Heart left ventricle (tissue), 16 donors: ENCODE data around the gene SLC10A1. TPM values are rescaled to one million over a fixed set of nuclear protein-coding genes. Genes with fewer than 3 reads are reported as not detected.
A peak's percentile ranks its signal among the peaks of the same experiment; 100 is the strongest.

Experiments
- ATAC-seq, 4 donors: fragments of 200-7000 bp; cut with Tn5 transposase; one replicate each; pipeline ENCODE4 v1.9.1; 2020 to 2022; ENCODE audit warnings: moderate library complexity in 4 of 4, mild to moderate bottlenecking in 3 of 4, moderate number of reproducible peaks in 1 of 4
- DNase-seq, 5 donors: peaks; one replicate each; pipeline ENCODE4 v3.0.0-alpha.2; 2020
- H3K27ac ChIP-seq, 12 donors: fragments of 200-600 bp; sonication (generic) in 4 of 12; one replicate each; pipeline versions ENCODE4 v1.5.0 to v1.8.0; 2016 to 2022; ENCODE audit warnings: mild to moderate bottlenecking in 2 of 12
- H3K27me3 ChIP-seq, 9 donors: fragments of 200-600 bp; sonication (generic) in 2 of 9; one replicate each; pipeline versions ENCODE4 v1.5.1 to v1.8.0; 2016 to 2022; ENCODE audit warnings: mild to moderate bottlenecking in 3 of 9
- H3K36me3 ChIP-seq, 9 donors: fragments of 200-600 bp; sonication (generic) in 2 of 9; one replicate each; pipeline versions ENCODE4 v1.5.0 to v1.8.0; 2018 to 2022; ENCODE audit warnings: mild to moderate bottlenecking in 2 of 9
- H3K4me1 ChIP-seq, 12 donors: fragments of 200-600 bp; sonication (generic) in 4 of 12; one replicate each; pipeline versions ENCODE4 v1.5.0 to v1.8.0; 2016 to 2022; ENCODE audit warnings: mild to moderate bottlenecking in 3 of 12
- H3K4me3 ChIP-seq, 12 donors: fragments of 200-600 bp; sonication (generic) in 4 of 12; one replicate each; pipeline versions ENCODE4 v1.5.0 to v1.8.0; 2017 to 2022; ENCODE audit warnings: mild to moderate bottlenecking in 9 of 12, moderate library complexity in 4 of 12
- H3K9me3 ChIP-seq, 12 donors: fragments of 200-600 bp; sonication (generic) in 4 of 12; one replicate each; pipeline versions ENCODE4 v1.5.0 to v1.8.0; 2016 to 2022; ENCODE audit warnings: mild to moderate bottlenecking in 1 of 12
- POLR2A ChIP-seq, 2 donors: fragments of 450-650 bp; IDR thresholded peaks; one replicate each; pipeline ENCODE4 v1.6.1; 2017; ENCODE audit warnings: antibody characterized with exemption in 2 of 2, mild to moderate bottlenecking in 2 of 2, moderate library complexity in 2 of 2
- WGBS, 4 donors: extraction: QIAGEN DNeasy Blood & Tissue Kit in 2 of 4; methylation state at CpG; one replicate each; pipeline versions ENCODE4 v1.1.5 to v1.1.7; 2013 to 2018; 5-methylcytosine and 5-hydroxymethylcytosine counted together
- intact Hi-C, 10 donors: fragments of 100-400 bp; cut with DNase I; formaldehyde crosslinking; loops; one replicate each; pipeline versions ENCODE4 v1.11.1 to v1.14.2; 2022
- polyA plus RNA-seq, 2 donors: library from polyadenylated mRNA; stranded (reverse); fragments of 200-250 nt; gene quantifications; one replicate each; pipeline ENCODE4 v1.2.3, GENCODE V29; 2013
- total RNA-seq, 9 donors: library from RNA; depleted of rRNA in 2 of 9; stranded (reverse); fragments of >200 nt in 2 of 9; fragmentation: NEBNext Ultra II Directional in 3 of 9; extraction: Animal tissue kit (Norgen Biotek cat#: 25700) in 3 of 9; gene quantifications; one replicate each; pipeline versions ENCODE4 v1.1.0 to v1.2.4, GENCODE V29; 2016 to 2023
- TF ChIP-seq, protein P1 (sequence below), 12 donors: fragments of 200-600 bp; sonication (generic) in 4 of 12; IDR thresholded peaks; one replicate each; pipeline versions ENCODE4 v1.5.0 to v1.8.0; 2018 to 2022; ENCODE audit warnings: antibody characterized with exemption in 12 of 12, mild to moderate bottlenecking in 5 of 12
- donor health status: ischemic (EF 13 %, LVEDD 7.1; RV severe dilation, severe dysfunction).
- donor health status: healthy with polysubstance abuse.
- donor health status: DM: no; HTN: yes; CAD: no.
- donor health status: DM: no; HTN: no; CAD: no.
- donor health status: ischemic (EF 25% LVEDD 6.9; RV normal size, moderate dysfunction).
- donor health status: ischemic (EF 25% LVEDD 5.7; RV mildly dilated, moderate dysfunction).
- donor health status: healthy.
- donor health status: DM: yes; HTN: yes; CAD: no.
- donor health status: ischemic (EF 35%, LVEDD 5.7; RV mildly dilated, moderate dysfunction).
- donor health status: nonischemic (EF 11% LVEDD 7.7; RV severe dilation, severe dysfunction).
- donor health status: DM: yes; HTN: yes; CAD: no.
- donor health status: PGD.
- donor health status: ischemic (EF 29% LVEDD 5.4; RV normal size, mild dysfunction).
- donor health status: nonischemic (EF 23%, LVEDD 6.1; RV moderate dilation, normal function).

Gene SLC10A1
- total and polyA plus RNA-seq, 11 donors: not detected

DNA sequence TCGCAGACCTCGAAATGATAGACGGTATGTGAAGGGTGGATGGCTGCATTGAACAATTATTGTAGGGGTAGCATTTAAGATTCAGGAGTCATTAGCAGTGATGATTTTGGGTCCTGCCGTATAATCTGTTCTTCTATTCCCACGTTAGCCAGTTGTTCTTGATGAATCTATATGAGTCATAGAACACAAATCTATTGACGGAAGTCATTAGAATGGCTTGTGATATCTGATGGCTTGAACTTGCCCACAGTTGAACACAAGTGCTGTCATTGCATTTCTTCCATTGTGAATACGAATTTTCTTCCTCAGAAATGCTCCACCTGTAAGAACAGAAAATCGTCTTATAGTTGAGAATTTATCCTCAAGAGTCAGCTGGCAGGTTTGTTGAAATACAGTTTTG, 28.2 kb downstream of the SLC10A1 start:
- Histone ChIP-seq H3K9me3 (no peaks in the 10 kb centered on the region), H3K27me3 (no peaks in the 10 kb centered on the region), H3K36me3 (peaks cover 2 to 60% (median 60%) of the 10 kb centered on the region in 9 donors), H3K4me3 (peak overlapping the region in 10 of 12 donors; percentile 85 to 99 (median 96)), H3K4me1 (peaks cover 0 to 54% (median 39%) of the 10 kb centered on the region in 12 donors), H3K27ac (peak overlapping the region in 3 of 12 donors; percentile 99 to 100 (median 100))
- no peak for TF ChIP-seq POLR2A (IDR thresholded peaks at IDR 0.05)
- TF ChIP-seq, protein P1, sequence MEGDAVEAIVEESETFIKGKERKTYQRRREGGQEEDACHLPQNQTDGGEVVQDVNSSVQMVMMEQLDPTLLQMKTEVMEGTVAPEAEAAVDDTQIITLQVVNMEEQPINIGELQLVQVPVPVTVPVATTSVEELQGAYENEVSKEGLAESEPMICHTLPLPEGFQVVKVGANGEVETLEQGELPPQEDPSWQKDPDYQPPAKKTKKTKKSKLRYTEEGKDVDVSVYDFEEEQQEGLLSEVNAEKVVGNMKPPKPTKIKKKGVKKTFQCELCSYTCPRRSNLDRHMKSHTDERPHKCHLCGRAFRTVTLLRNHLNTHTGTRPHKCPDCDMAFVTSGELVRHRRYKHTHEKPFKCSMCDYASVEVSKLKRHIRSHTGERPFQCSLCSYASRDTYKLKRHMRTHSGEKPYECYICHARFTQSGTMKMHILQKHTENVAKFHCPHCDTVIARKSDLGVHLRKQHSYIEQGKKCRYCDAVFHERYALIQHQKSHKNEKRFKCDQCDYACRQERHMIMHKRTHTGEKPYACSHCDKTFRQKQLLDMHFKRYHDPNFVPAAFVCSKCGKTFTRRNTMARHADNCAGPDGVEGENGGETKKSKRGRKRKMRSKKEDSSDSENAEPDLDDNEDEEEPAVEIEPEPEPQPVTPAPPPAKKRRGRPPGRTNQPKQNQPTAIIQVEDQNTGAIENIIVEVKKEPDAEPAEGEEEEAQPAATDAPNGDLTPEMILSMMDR (IDR thresholded peaks at IDR 0.05): no peak
- ATAC-seq (no peak), DNase-seq (no peak)
- WGBS, 4 donors: 71 to 76% (median 74%) methylated on average over 8 of the region's 8 CpGs
- intact Hi-C loops: no loop called here

DNA sequence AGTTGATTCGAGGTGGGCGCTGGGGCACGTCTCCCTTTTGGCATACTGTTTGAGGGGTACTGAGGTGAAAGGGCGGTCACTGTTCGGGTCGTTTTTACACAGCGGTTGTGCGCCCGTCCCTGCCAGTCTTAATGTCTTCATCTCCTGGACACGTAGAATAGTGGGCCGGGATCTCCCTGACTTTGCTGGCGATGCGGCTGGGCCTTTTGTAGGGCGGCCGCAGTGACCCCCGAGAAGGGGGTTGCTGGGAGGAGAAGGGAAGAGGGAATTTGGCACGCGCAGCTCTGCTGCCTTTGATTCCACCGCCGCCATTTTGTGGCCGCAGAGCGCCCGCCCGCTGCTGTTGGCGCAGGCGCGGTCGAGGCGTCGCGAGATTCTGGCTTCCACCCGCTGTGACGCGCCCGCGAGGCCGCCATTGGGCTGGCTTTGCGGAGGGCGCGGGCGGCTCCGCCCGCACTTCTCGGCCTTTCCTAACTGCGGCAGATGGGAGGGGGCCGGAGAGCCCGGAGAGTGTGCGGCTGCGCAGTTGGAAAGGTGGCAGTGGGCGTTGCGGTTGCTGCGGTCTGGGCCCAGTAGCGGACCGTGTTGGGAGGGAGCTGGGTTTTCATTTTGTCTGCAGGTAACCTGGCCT, 29.6 kb downstream of the SLC10A1 start:
- peak overlapping the region; percentile 98 to 100 (median 100) for H3K27ac ChIP-seq
- H3K4me1 ChIP-seq: peaks cover 0 to 51% (median 37%) of the 10 kb centered on the region in 12 donors
- intact Hi-C loops: loop anchor here in 2 of 10 donors (2.0 kb wide), 2 partner anchors 41 to 157 kb away; partner anchors contain the start of gene SUSD6 (in 1 of the 2)
- peaks cover 2 to 46% (median 46%) of the 10 kb centered on the region in 9 donors for H3K36me3 ChIP-seq
- no peaks in the 10 kb centered on the region for H3K27me3 ChIP-seq
- peak; percentile 93 to 96 (median 94) for DNase-seq
- 0 to 1% (median 0%) methylated on average over 24 to 54 of the region's 54 CpGs for WGBS, 4 donors
- ATAC-seq: peak; percentile 82 to 92 (median 90)
- no peaks in the 10 kb centered on the region for H3K9me3 ChIP-seq
- TF ChIP-seq, protein P1 (IDR thresholded peaks at IDR 0.05): no peak
- no peak for TF ChIP-seq POLR2A (IDR thresholded peaks at IDR 0.05)
- H3K4me3 ChIP-seq: peak overlapping the region; percentile 85 to 99 (median 96)

DNA sequence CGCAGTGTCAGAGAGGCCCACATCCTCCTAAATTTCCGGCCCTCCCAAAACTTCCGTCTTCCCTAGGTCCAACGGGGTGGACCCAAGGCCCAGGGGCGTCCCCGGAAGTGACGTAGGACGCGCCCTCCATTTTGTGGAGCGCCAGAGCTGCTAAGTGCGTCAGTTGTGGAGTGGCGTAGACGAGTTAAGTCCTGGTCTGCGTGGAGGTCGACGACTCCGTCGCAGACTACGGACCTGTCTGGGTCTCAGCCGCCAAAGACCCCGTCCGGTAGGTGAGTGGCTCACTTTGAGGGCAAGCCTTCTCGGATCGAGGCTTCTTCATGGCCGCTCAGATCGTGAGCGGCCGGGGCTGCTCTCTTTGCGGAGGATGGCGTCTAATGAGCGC, 30.1 kb downstream of the SLC10A1 start, which contains the start of gene SRSF5:
Gene SRSF5 (plus strand): TSS at position 159 of the 385 bp plus-strand sequence. CDS start 1,015 bp downstream, outside the sequence.
- H3K9me3 ChIP-seq: no peaks in the 10 kb centered on the region
- H3K36me3 ChIP-seq: peaks cover 2 to 41% (median 41%) of the 10 kb centered on the region in 9 donors
- ATAC-seq (peak; percentile 95 to 99 (median 98)), DNase-seq (peak; percentile 97 to 98 (median 97))
- TF ChIP-seq, protein P1 (IDR thresholded peaks at IDR 0.05): no peak
- peak; percentile 80 to 97 for TF ChIP-seq POLR2A (IDR thresholded peaks at IDR 0.05)
- peak within 1 kb of the TSS; percentile 98 to 100 (median 100) for H3K27ac ChIP-seq
- H3K27me3 ChIP-seq: no peaks in the 10 kb centered on the region
- peaks cover 0 to 46% (median 37%) of the 10 kb centered on the region in 12 donors for H3K4me1 ChIP-seq
- H3K4me3 ChIP-seq: peak within 1 kb of the TSS; percentile 85 to 99 (median 96)
- intact Hi-C loops: loop anchor here in 2 of 10 donors (2.0 kb wide), 2 partner anchors 40 to 156 kb away; partner anchors contain the start of gene SUSD6 (in 1 of the 2)
- WGBS, 4 donors: 0 to 1% (median 0%) methylated on average over 12 to 31 of the region's 31 CpGs

DNA sequence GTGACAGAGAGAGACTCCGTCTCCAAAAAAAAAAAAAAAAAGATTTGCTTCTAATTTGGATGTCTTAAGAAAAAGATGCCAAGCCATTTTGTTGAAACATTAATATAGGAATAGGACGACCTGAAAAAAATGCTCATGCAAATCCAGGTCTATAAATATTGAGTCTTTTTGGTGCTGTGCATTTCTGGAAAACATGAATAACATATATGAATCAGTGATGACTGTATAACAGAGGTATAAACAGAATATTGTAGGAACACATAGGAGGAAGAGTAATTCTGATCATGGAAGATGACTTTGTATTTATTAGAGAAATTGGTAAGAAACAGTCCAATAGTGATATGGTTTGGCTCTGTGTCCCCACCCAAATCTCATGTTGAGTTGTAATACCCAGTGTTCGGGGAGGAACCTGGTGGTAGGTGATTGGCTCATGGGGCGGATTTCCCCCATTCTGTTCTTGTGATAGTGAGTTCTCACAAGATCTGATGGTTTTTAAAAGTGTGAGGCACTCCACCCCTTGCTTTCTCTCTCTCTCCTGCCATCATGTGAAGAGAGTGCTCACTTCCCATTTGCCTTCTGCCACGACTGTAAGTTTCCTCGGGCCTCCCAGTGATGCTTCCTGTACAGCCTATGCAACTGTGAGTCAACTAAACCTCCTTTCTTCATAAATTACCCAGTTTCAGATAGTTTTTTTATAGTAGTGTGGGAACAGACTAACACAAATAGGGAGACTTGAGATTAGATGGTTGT, 33.1 kb downstream of the SLC10A1 start:
- H3K9me3 ChIP-seq: no peaks in the 10 kb centered on the region
- H3K4me3 ChIP-seq: no peak overlapping the region
- peaks cover 0 to 22% (median 14%) of the 10 kb centered on the region in 12 donors for H3K4me1 ChIP-seq
- no peaks in the 10 kb centered on the region for H3K27me3 ChIP-seq
- TF ChIP-seq POLR2A (IDR thresholded peaks at IDR 0.05): no peak
- TF ChIP-seq, protein P1 (IDR thresholded peaks at IDR 0.05): no peak
- peaks cover 2 to 11% (median 10%) of the 10 kb centered on the region in 9 donors for H3K36me3 ChIP-seq
- no peak overlapping the region for H3K27ac ChIP-seq
- WGBS, 4 donors: 80 to 84% (median 82%) methylated on average over 6 of the region's 6 CpGs
- intact Hi-C loops: no loop called here
- DNase-seq (no peak), ATAC-seq (no peak)
